HG03060 (cell line): ENCODE data around the gene USP10.

Experiments
- ATAC-seq: cut with Tn5 transposase; IDR thresholded peaks from one replicate; pipeline ENCODE4 v1.9.1; 2021; ENCODE audit warnings: low read depth, moderate number of reproducible peaks; ENCODE audit not compliant: unreplicated experiment

Gene USP10

DNA sequence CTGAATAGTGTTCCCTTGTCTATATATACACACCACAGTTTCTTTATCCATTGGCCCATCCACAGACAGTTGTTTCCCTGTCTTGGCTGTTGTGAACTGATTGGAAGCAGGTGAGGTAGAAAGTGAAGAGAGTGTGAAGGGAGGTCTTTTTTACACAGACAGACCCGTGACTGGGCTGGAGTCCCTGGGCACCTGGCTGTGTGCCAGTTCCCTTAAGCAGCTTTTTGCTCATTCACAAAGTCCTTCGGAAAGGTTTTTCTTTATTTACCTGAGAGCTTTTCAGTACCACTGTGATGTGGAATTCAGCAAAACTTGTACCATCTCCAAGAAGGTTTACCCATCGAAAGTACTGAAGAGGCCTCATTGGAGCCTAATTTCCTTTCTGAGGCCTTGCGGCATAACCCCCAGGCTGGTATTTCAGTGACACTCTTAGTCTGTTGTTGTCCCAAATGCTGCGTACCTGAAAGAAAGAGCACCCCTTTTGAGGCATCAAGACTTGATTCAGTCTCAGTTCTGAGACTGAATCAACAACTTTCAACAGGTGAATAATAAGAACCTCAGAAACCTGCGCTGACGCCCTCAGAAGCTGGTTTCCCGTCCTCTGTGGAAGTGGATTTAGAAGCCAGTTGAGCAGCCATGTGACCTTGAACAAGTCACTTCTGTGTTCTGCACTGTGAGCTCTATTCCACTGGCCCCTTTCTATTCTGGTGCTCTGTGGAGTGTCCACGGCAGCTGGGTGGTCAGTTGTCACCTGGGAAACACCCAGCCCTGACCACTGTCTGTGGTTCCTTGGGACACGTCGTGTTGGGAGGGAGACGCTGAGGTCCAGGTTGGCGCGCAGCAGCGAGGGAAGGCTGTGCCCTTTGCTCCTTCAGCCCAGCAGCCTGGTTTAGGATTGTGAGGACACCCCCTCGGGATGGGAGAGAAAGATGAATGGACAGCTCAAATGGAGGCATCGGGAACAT, 66.1 kb downstream of the USP10 start:
- ATAC-seq: no peak

GRCh38 chr16:84766978-84767773, 67.4 kb downstream of the USP10 start:
- ATAC-seq: no peak

DNA sequence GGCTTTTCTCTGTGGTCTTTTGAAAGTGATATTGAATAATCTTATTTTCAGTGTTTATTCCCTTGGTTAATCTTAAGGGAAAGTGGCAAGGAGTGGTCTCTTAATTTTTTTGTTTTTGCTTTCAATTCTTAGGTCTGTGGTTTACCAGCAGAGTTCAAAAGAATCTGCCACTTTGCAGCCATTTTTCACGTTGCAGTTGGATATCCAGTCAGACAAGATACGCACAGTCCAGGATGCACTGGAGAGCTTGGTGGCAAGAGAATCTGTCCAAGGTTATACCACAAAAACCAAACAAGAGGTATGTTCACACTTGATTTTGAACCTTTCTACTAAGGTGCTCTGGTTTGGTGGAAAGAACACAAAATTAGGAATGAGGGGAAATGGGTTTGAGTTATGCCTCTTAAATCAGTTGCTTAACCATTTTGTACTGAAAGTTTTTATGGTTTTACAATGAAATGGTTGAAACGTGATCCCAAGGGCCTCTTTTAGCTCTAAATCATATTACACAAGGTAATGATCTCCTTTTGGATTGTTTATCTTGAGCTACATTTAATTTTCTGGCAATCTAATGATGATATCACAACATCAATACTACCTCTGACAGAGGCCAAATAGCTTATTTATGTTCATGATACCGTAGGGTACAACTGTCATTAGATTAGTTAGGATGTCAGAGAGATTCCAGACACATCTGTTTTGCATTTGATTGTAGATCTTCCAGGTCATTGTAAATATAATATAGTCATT, 68.4 kb downstream of the USP10 start:
- no peak for ATAC-seq

DNA sequence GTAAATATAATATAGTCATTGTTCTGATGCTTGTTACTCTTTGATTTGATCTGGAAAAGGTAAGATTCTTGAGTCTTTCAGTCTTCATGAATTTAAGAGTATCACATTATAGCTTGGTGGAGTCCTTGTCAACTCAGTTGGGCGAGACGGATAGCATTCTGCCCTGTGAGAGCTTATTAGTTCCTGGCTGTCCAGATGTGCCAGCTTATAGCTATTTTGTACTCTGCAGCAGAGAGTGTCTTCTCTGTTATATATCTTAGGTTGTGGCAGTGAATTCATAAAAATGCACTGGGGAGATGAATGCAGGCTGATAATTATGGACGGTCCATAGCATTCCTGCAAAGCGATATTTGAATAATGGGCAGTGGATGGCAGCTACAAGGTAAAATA, 69.0 kb downstream of the USP10 start:
- ATAC-seq: no peak

DNA sequence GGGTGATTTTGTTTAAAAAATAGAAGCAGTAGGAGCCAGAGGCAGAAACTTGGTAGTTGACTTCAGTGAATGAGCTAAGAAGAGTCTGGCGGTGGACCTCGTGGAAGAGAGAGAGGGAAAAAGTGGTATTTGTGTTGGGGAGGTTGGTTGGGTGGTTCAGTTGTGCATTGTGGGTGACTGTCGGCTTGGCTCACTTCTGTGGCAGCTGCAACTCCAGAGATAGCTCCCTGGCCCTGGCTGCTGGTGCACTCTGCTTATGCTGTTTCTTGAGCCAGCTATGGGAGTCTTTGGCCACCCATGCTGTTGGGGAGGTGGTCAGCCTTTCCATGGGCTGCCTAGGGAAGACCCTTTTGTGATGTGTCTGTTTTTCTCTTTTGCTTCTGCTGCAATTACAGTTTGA, 69.6 kb downstream of the USP10 start:
- no peak for ATAC-seq

- ATAC-seq: no peak
Observed at GRCh38 chr16:84773312-84773711, 73.5 kb downstream of the USP10 start.

- no peak for ATAC-seq
Observed at GRCh38 chr16:84774810-84775209, 75.0 kb downstream of the USP10 start.

- no peak for ATAC-seq
Observed at GRCh38 chr16:84775262-84775810, 75.5 kb downstream of the USP10 start.

- no peak for ATAC-seq
Observed at GRCh38 chr16:84777435-84777834, 77.6 kb downstream of the USP10 start.

- no peak for ATAC-seq
Observed at GRCh38 chr16:84778720-84779119, 78.9 kb downstream of the USP10 start.

- no peak for ATAC-seq
Observed at GRCh38 chr16:84780063-84780462, 80.3 kb downstream of the USP10 start.

DNA sequence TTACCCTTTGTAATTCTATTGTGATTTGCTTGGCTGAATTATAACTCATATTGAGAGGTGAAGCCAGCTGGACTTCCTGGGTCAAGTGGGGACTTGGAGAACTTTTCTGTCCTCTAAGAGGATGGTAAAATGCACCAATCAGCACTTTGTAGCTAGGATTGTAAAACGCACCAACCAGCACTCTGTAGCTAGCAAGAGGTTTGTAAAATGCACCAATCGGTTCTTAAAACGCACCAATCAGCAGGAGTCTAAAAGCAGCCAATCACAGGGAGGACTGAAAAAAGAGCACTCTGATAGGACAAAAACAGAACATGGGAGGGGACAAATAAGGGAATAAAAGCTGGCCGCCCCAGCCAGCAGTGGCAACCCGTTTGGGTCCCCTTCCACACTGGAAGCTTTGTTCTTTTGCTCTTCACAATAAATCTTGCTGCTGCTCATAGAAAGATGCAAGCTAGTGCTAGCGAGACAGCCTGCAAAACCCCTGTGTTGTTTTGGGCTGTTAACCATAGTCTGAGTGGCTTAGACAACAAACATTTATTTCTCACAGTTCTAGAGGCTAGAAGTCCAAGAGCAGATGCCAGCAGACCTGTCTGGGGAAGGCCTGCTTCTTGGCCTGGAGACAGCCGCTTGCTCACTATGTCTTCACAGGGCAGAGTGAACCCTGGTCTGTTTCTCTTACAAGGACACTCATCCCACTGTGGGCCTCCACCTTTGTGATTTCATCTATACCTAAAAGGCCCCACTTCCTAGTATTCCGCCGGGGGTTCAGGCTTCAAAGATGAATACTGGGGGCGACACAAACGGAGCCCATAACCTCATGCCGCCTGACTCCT, 81.0 kb downstream of the USP10 start:
- ATAC-seq: no peak

- no peak for ATAC-seq
Observed at GRCh38 chr16:84782846-84783245, 83.0 kb downstream of the USP10 start.

DNA sequence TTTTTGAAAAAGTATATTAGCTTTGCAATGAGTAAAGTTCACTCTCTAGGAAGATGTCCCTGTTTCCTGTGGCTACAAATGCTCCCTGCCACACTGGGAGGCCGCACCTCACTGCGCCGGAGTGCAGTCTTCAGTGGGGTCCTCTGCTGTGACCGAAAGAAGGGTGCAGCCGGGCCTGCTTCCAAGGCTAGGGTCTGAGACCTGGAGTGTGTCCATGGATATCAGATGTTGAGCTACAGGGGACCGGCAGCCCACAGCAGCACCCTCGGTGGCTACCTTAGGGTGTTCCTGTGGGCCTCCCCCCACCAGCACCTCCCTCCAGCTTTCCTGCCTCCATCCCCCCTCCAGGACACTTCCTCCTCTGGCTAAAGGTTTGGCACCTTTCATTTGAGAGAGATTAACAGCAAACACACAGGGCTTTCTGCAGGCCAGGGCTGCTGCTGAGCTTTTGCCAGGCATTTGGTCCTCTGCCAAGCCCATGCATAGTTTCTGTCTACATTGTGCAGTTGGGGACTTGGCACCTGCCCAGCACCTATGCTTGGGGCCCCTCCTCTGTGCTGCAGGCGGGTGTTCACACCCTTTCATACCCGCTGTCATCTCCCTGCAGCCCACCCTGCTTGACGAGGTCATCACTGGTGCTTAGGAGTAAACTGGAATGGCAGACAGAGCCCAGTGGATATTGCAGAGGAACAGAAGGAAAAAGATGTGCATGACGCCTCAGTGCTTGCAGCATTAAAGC, 86.2 kb downstream of the USP10 start:
- no peak for ATAC-seq

GRCh38 chr16:84786605-84787262, 86.9 kb downstream of the USP10 start:
- no peak for ATAC-seq

DNA sequence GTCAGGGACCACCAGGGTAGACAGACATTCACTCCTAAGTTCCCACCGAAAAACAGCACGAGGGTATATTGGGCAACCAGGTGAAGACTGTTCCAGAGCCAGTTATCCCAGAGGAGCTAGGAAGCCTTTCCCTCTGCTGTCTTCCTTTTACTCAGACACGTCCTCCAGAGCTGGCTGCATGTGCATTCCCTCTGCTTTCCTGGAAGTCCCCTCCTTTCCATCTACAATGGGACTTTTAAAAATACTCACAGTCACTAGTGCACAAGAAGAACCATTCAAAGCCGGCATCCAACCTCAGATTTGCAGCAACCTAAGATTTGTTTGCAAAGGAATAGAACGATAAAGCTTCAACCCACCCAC, 87.4 kb downstream of the USP10 start:
- ATAC-seq: no peak

- no peak for ATAC-seq
Observed at GRCh38 chr16:84788920-84789391, 89.2 kb downstream of the USP10 start.

DNA sequence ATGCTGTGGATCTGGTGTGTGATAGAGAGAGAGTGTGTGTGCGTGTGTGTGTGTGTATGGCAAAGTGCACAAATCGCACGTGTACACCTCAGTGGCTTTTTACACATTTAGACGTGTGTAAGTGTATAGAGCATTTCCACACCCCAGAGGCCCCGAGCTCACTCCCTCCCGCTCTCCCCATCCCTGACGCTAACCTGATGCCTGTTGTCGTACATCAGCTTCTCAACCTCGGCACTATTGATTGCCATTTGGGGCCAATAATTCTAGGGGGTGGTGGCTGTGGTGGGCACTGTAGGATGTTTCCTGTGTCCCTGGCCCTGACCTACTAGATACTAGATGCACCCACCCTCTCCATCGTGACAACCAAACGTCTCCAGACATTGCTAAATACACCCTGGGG, 89.6 kb downstream of the USP10 start:
- no peak for ATAC-seq
